ENCODE measurements around the gene LOXL1. TPM values are rescaled to one million over a fixed set of nuclear protein-coding genes. Genes with fewer than 3 reads are reported as not detected.

The LOXL1 gene
- total RNA-seq, result 11.1 TPM
- long read RNA-seq, transcript LOXL1-201 (7 exons, 2,351 nt), result major isoform, 24 of 25 reads
- long read RNA-seq, partial matches to known transcripts, result 1 of 25 reads
- long read RNA-seq, other reads (novel, unspliced or antisense), result 0 of 25 reads

GRCh38 chr15:73926219-73927002 lies at the start of gene LOXL1:
Gene LOXL1, plus strand, starts transcription at chr15:73926462. Its CDS starts 322 bp downstream, at chr15:73926784.
- H3K9me3 ChIP-seq, result no peaks in the 10 kb centered on the region
- ATAC-seq, result peak; percentile 68
- H3K36me3 ChIP-seq, result no peaks in the 10 kb centered on the region
- H3K4me1 ChIP-seq, result peaks cover 35% of the 10 kb centered on the region
- peak; percentile 76 for DNase-seq
- no peaks in the 10 kb centered on the region for H3K27me3 ChIP-seq
- intact Hi-C loops (cut with DNase I), result no loop called here
- no peak for TF ChIP-seq CTCF (IDR thresholded peaks at IDR 0.05)
- H3K4me3 ChIP-seq, result peak within 1 kb of the TSS; percentile 61
- peak within 1 kb of the TSS; percentile 80 for H3K27ac ChIP-seq

- Histone ChIP-seq H3K9me3 (no peaks in the 10 kb centered on the region), H3K4me1 (no peaks in the 10 kb centered on the region), H3K27ac (no peak overlapping the region), H3K36me3 (no peaks in the 10 kb centered on the region), H3K4me3 (no peak overlapping the region), H3K27me3 (no peaks in the 10 kb centered on the region)
- DNase-seq (no peak), ATAC-seq (no peak)
- TF ChIP-seq CTCF (IDR thresholded peaks at IDR 0.05), result no peak
- intact Hi-C loops (cut with DNase I), result no loop called here
These were observed 46.8 kb upstream of the LOXL1 start for GRCh38 chr15:73879426-73879825.

DNA sequence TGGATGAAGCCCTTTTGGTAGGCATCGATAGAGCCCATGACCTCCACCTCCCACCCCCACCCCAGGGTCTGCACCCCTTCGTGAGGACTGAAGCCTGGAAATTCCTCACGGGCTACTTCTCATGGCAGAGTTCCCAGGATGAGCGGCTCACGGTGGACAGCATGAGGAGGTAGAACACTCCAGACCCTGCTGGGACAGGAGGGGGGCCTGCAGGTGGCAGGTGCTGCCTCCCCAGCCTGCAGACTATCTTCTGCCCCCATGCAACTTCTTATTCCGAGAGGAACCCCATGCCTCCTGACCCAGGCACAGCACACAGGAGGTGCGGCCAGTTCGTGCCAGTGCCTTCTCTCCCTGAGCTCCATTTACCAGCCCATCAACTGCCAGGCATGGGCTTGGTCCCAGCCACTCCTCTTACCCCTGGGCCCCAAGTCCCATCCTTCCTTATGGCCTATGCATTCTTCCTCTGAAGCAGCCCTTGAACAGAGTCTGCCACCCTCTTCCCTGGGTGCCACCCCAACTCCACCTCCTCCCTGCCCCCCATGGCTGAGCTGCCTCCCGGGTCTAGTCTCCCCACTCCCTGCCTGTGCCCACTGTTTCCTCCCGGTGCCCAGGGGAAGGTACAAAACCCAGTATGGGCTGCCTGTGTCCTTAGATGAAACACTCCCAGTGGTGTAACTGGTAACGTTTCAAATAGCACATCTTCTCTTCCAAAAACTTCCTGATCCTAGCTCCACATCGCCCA lies 44.5 kb upstream of the LOXL1 start:
- H3K27me3 ChIP-seq, result no peaks in the 10 kb centered on the region

DNA sequence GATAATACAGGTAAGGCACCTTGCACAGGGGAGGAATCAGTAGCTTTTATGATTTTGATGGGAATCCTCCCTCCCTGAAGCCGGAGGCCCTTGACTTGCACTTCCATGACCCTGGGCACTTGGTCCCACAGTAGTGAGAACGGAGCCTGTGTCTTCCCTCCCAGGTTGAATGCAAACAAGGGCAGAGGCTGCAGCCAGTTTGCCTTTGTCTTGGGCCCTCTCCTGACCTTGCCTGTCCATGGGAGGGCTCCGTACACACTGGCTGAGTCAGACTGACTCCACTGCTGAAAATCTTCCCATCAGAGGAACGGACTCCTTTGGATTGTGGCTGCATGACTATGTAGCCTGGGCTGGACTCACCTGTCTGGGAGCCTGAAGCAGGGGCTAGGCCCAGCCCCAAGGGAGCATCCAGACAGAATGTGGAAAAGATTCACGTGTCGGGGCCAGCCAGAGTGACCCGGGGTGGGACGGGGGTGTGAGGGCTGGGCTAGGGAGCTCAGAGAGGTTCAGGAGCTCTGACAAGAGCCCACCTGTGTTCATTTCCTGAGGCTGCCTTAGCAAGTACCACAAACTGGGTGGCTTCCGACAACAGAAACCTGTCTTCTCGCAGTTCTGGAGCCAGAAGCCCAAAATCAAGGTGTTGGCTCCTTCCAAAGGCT lies 43.4 kb upstream of the LOXL1 start:
- intact Hi-C loops (cut with DNase I), result no loop called here
- no peaks in the 10 kb centered on the region for H3K36me3 ChIP-seq
- no peak for ATAC-seq
- H3K27me3 ChIP-seq, result no peaks in the 10 kb centered on the region
- no peak for TF ChIP-seq CTCF (IDR thresholded peaks at IDR 0.05)
- H3K27ac ChIP-seq, result no peak overlapping the region
- DNase-seq, result peak; percentile 25
- no peaks in the 10 kb centered on the region for H3K9me3 ChIP-seq
- H3K4me3 ChIP-seq, result no peak overlapping the region
- no peaks in the 10 kb centered on the region for H3K4me1 ChIP-seq

More for the DNA sequence above, 44.5 kb upstream of the LOXL1 start:
- H3K9me3 ChIP-seq, result no peaks in the 10 kb centered on the region
- DNase-seq (peak; percentile 39), ATAC-seq (no peak)
- intact Hi-C loops (cut with DNase I), result no loop called here
- H3K4me1 ChIP-seq, result no peaks in the 10 kb centered on the region
- H3K36me3 ChIP-seq, result no peaks in the 10 kb centered on the region
- no peak for TF ChIP-seq CTCF (IDR thresholded peaks at IDR 0.05)
- no peak overlapping the region for H3K4me3 ChIP-seq
- H3K27ac ChIP-seq, result no peak overlapping the region

DNA sequence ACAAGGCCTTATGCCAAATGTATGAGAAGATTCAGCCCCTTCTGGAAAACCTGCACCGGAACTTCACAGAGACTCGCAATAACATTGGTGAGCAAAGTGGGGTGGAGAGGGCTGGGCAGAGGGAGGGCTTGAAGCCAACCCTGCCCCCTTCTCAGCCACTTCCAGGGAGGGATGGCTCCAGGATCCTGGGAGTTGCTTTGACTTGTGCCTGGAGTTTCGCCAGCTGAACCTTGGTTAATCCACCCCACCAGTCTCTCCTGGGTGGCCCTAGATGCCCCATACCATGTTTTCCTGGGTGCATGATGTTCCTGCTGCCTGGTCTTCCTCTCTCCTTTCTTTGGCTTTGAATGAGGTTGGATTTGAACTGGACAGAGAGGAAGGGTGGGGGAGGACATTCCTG lies 42.1 kb upstream of the LOXL1 start:
- no peak overlapping the region for H3K4me3 ChIP-seq
- peak; percentile 13 for DNase-seq
- no peaks in the 10 kb centered on the region for H3K9me3 ChIP-seq
- no peak overlapping the region for H3K27ac ChIP-seq
- TF ChIP-seq CTCF (IDR thresholded peaks at IDR 0.05), result no peak
- intact Hi-C loops (cut with DNase I), result no loop called here
- no peaks in the 10 kb centered on the region for H3K27me3 ChIP-seq
- ATAC-seq, result no peak
- H3K36me3 ChIP-seq, result no peaks in the 10 kb centered on the region
- no peaks in the 10 kb centered on the region for H3K4me1 ChIP-seq

All from upper lobe of right lung (tissue), 1 donor.